HepG2 (cell line): ENCODE measurements around the gene VAC14. TPM values are rescaled to one million over a fixed set of nuclear protein-coding genes. Genes with fewer than 3 reads are reported as not detected.

Source experiments
- AGO2 ChIP-seq: fragments of 200-400 bp; formaldehyde crosslinking; optimal IDR thresholded peaks from 2 replicates; pipeline ENCODE3; 2017; ENCODE audit warnings: mild to moderate bottlenecking, low read depth, low read length, moderate library complexity
- DPF2 ChIP-seq: sonication (generic); formaldehyde crosslinking; IDR thresholded peaks from 2 replicates; pipeline ENCODE4 v1.4.0; 2020; ENCODE audit warnings: mild to moderate bottlenecking, low read depth, missing genetic modification reagents, borderline replicate concordance
- HNRNPK ChIP-seq: fragments of 200-400 bp; formaldehyde crosslinking; IDR thresholded peaks from 2 replicates; pipeline ENCODE4 v1.6.1; 2018; ENCODE audit warnings: low read length, low read depth, moderate library complexity, mild to moderate bottlenecking; ENCODE audit not compliant: poor library complexity, severe bottlenecking
- KAT2B ChIP-seq: fragments of 150-350 bp; IDR thresholded peaks from 2 replicates; pipeline ENCODE4 v1.6.1; 2014; ENCODE audit warnings: low read depth, low read length, borderline replicate concordance
- MED1 ChIP-seq: sonication (generic); formaldehyde crosslinking; IDR thresholded peaks from 2 replicates; pipeline ENCODE4 v1.4.0; 2020; ENCODE audit warnings: missing genetic modification reagents
- NR3C1 ChIP-seq: sonication (generic); formaldehyde crosslinking; IDR thresholded peaks from 2 replicates; pipeline ENCODE4 v1.4.0; 2020; ENCODE audit warnings: missing genetic modification reagents
- PAWR ChIP-seq: sonication (generic); formaldehyde crosslinking; IDR thresholded peaks from 2 replicates; pipeline ENCODE4 v1.4.0; 2020; ENCODE audit warnings: missing genetic modification reagents, mild to moderate bottlenecking, borderline replicate concordance
- PCBP2 ChIP-seq: fragments of 200-400 bp; formaldehyde crosslinking; optimal IDR thresholded peaks from 2 replicates; pipeline ENCODE3; 2018; ENCODE audit warnings: low read length, low read depth; ENCODE audit not compliant: poor library complexity, severe bottlenecking
- SP4 ChIP-seq: sonication (generic); formaldehyde crosslinking; IDR thresholded peaks from 2 replicates; pipeline ENCODE4 v1.8.1; 2023; ENCODE audit warnings: mild to moderate bottlenecking, missing genetic modification reagents
- ZBTB38 ChIP-seq: sonication (generic); formaldehyde crosslinking; IDR thresholded peaks from 2 replicates; pipeline ENCODE4 v1.5.1; 2020; ENCODE audit warnings: mild to moderate bottlenecking, missing genetic modification reagents
- ZNF136 ChIP-seq: sonication (generic); formaldehyde crosslinking; IDR thresholded peaks from 2 replicates; pipeline ENCODE4 v1.8.1; 2022; ENCODE audit warnings: low read depth, mild to moderate bottlenecking, moderate library complexity, missing genetic modification reagents
- ZNF143 ChIP-seq: sonication (generic); formaldehyde crosslinking; IDR thresholded peaks from 2 replicates; pipeline ENCODE4 v1.4.0; 2020; ENCODE audit warnings: missing genetic modification reagents
- ZNF230 ChIP-seq: sonication (generic); formaldehyde crosslinking; IDR thresholded peaks from 2 replicates; pipeline ENCODE4 v1.4.0; 2020; ENCODE audit warnings: mild to moderate bottlenecking, missing genetic modification reagents
- ZNF234 ChIP-seq: sonication (generic); formaldehyde crosslinking; conservative IDR thresholded peaks from 2 replicates; pipeline ENCODE4 v1.5.1; 2020; ENCODE audit warnings: mild to moderate bottlenecking, missing genetic modification reagents
- ZNF605 ChIP-seq: sonication (generic); formaldehyde crosslinking; IDR thresholded peaks from 2 replicates; pipeline ENCODE4 v1.8.0; 2022; ENCODE audit warnings: mild to moderate bottlenecking, missing genetic modification reagents
- ZNF773 ChIP-seq: sonication (generic); formaldehyde crosslinking; IDR thresholded peaks from 2 replicates; pipeline ENCODE4 v1.4.0; 2020; ENCODE audit warnings: missing genetic modification reagents, borderline replicate concordance
- ZNF883 ChIP-seq: sonication (generic); formaldehyde crosslinking; IDR thresholded peaks from 2 replicates; pipeline ENCODE4 v1.5.1; 2020; ENCODE audit warnings: mild to moderate bottlenecking, missing genetic modification reagents; ENCODE audit errors: not compliant biosample characterization
- polyA plus RNA-seq, 8 experiments: library from polyadenylated mRNA; depleted of rRNA in 3 of 8; stranded (reverse) in 7 of 8; unstranded in 1 of 8; fragments of >200 nt; fragmentation: Illumina TruSeq in 4 of 8; extraction: Trizol in 4 of 8; gene quantifications; 2 replicates each; pipeline versions ENCODE4 v1.2.1 to v1.2.3, GENCODE V29; 2011 to 2016; ENCODE audit warnings: low read depth in 4 of 8, missing spikeins in 1 of 8, mixed read lengths in 1 of 8; ENCODE audit not compliant: insufficient read depth in 1 of 8
- total RNA-seq, 5 experiments: library from RNA; depleted of rRNA; stranded (reverse); fragments of >200 nt; fragmentation: Illumina TruSeq; extraction: Trizol; gene quantifications; 2 replicates each; pipeline ENCODE4 v1.2.3, GENCODE V29; 2016; ENCODE audit warnings: low read depth in 1 of 5
- TF ChIP-seq, protein P1 (sequence below): sonication (generic); formaldehyde crosslinking; IDR thresholded peaks from 2 replicates; pipeline ENCODE4 v1.8.0; 2022; ENCODE audit warnings: mild to moderate bottlenecking, missing genetic modification reagents, borderline replicate concordance
- TF ChIP-seq, protein P2 (sequence below): sonication (generic); formaldehyde crosslinking; IDR thresholded peaks from 2 replicates; pipeline ENCODE4 v1.4.0; 2020; ENCODE audit warnings: missing genetic modification reagents
- TF ChIP-seq, protein P3 (sequence below): fragments of 450-650 bp; IDR thresholded peaks from 2 replicates; pipeline ENCODE4 v1.6.1; 2017
- TF ChIP-seq, protein P4 (sequence below): sonication (generic); formaldehyde crosslinking; IDR thresholded peaks from 2 replicates; pipeline ENCODE4 v1.8.0; 2022; ENCODE audit warnings: missing genetic modification reagents, mild to moderate bottlenecking, inconsistent platforms, borderline replicate concordance
- TF ChIP-seq, protein P5 (sequence below): sonication (generic); formaldehyde crosslinking; IDR thresholded peaks from 2 replicates; pipeline ENCODE4 v1.9.0; 2021; ENCODE audit warnings: missing genetic modification reagents, mild to moderate bottlenecking, borderline replicate concordance

VAC14 gene
- total and polyA plus RNA-seq, 2 of the 13 experiments (the other 11 are each of a cell fraction or from before 2014, with no cell fraction given): 23.5 to 24.6 TPM

DNA sequence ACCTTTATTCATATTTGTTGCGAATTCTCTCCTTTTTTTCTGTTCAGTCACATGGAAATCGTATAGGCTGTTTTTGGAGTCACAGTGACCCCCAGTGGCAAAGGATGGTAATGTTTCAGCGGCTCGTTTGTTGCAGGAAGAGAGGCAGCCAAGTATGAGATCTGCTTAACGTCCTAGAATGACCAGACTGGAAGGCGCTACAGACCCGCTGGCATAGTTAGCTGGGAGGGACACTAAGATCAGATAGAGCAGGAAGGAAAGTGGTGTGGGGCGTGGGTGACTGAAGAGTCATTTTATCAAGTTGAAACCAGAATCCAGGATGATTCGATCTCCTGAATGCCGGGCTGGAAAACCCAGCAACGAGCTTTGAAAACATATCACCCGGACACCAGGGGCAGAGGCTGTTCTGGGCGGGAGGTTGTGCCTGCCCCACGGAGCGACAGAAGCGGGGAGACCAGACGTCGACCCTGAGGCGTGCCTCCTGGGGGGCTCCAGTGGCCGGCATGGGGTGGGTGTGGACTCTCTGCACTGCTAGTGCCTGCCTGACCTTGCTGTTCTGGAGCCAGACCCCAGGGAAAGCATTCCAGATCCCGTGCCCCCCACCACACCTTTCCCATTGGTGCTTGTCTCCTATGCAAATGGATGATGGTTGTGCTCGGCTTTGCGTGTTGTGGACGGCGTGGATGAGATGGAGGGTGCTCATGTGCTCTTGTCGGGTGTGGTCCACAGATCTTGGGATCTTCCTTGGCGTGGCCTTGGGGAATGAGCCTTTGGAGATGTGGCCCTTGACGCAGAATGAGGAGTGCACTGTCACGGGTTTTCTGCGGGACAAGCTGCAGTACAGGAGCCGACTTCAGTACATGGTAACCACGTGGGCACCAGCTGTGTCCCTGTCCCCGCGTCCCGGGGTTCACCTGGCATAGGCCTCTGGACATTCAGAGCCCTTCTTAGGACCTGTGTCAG, 146.9 kb downstream of the VAC14 start (continued):
- TF ChIP-seq ZNF136 (CRISPR knock-in tag) (no peak), HNRNPK (no peak), MED1 (peak; percentile 37; the same call in 1 of the 2 replicates), NR3C1 (CRISPR knock-in tag) (no peak), PAWR (CRISPR knock-in tag) (no peak), ZNF883 (CRISPR knock-in tag) (no peak), ZNF605 (CRISPR knock-in tag) (no peak; the same call in 1 of the 2 replicates), SP4 (CRISPR knock-in tag) (peak; percentile 63), ZNF234 (CRISPR knock-in tag) (no peak), ZBTB38 (CRISPR knock-in tag) (no peak), ZNF773 (CRISPR knock-in tag) (no peak), ZNF143 (CRISPR knock-in tag) (no peak), ZNF230 (CRISPR knock-in tag) (peak; percentile 18; the same call in 1 of the 2 replicates), AGO2 (no peak), DPF2 (CRISPR knock-in tag) (no peak), KAT2B (no peak), PCBP2 (no peak)
- TF ChIP-seq, protein P1, sequence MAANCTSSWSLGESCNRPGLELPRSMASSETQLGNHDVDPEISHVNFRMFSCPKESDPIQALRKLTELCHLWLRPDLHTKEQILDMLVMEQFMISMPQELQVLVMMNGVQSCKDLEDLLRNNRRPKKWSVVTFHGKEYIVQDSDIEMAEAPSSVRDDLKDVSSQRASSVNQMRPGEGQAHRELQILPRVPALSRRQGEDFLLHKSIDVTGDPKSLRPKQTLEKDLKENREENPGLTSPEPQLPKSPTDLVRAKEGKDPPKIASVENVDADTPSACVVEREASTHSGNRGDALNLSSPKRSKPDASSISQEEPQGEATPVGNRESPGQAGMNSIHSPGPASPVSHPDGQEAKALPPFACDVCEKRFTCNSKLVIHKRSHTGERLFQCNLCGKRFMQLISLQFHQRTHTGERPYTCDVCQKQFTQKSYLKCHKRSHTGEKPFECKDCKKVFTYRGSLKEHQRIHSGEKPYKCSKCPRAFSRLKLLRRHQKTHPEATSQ: no peak
- TF ChIP-seq, protein P2, sequence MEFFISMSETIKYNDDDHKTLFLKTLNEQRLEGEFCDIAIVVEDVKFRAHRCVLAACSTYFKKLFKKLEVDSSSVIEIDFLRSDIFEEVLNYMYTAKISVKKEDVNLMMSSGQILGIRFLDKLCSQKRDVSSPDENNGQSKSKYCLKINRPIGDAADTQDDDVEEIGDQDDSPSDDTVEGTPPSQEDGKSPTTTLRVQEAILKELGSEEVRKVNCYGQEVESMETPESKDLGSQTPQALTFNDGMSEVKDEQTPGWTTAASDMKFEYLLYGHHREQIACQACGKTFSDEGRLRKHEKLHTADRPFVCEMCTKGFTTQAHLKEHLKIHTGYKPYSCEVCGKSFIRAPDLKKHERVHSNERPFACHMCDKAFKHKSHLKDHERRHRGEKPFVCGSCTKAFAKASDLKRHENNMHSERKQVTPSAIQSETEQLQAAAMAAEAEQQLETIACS (CRISPR knock-in tag): no peak
- TF ChIP-seq, protein P3, sequence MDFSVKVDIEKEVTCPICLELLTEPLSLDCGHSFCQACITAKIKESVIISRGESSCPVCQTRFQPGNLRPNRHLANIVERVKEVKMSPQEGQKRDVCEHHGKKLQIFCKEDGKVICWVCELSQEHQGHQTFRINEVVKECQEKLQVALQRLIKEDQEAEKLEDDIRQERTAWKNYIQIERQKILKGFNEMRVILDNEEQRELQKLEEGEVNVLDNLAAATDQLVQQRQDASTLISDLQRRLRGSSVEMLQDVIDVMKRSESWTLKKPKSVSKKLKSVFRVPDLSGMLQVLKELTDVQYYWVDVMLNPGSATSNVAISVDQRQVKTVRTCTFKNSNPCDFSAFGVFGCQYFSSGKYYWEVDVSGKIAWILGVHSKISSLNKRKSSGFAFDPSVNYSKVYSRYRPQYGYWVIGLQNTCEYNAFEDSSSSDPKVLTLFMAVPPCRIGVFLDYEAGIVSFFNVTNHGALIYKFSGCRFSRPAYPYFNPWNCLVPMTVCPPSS: no peak
- TF ChIP-seq, protein P4, sequence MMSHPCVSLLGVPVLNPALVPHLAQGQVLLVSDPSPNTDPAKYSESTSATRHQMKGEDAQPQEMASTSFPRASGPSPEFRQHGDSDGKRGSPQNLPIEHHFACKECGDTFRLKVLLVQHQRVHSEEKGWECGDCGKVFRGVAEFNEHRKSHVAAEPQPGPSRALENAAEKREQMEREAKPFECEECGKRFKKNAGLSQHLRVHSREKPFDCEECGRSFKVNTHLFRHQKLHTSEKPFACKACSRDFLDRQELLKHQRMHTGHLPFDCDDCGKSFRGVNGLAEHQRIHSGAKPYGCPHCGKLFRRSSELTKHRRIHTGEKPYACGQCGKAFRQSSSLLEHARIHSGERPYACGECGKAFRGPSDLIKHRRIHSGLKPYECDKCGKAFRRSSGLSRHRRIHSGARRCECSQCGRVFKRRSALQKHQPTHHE (CRISPR knock-in tag): no peak
- TF ChIP-seq, protein P5, sequence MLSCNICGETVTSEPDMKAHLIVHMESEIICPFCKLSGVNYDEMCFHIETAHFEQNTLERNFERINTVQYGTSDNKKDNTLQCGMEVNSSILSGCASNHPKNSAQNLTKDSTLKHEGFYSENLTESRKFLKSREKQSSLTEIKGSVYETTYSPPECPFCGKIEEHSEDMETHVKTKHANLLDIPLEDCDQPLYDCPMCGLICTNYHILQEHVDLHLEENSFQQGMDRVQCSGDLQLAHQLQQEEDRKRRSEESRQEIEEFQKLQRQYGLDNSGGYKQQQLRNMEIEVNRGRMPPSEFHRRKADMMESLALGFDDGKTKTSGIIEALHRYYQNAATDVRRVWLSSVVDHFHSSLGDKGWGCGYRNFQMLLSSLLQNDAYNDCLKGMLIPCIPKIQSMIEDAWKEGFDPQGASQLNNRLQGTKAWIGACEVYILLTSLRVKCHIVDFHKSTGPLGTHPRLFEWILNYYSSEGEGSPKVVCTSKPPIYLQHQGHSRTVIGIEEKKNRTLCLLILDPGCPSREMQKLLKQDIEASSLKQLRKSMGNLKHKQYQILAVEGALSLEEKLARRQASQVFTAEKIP (CRISPR knock-in tag): no peak
